HCT116 (cell line): ENCODE results near the gene SLC41A2. TPM values are rescaled to one million over a fixed set of nuclear protein-coding genes. Genes with fewer than 3 reads are reported as not detected.

Experiments
- ATAC-seq: fragments of 200-7000 bp; cut with Tn5 transposase; 2 replicates; pipeline ENCODE4 v1.9.1; 2020; ENCODE audit warnings: mild to moderate bottlenecking, moderate library complexity
- BruUV-seq: library from RNA; stranded (reverse); fragments of 400-500 nt; replicated peaks from 2 replicates; lab custom pipeline; 2021; lab: Mats Ljungman, UMichigan
- CTCF ChIA-PET: fragments of 300-600 bp; sonication (Branson Sonifier 250); formaldehyde crosslinking; loops from one replicate; lab custom pipeline; 2021; ENCODE audit warnings: antibody characterized with exemption; lab: Charles Lee
- POLR2A ChIA-PET: fragments of 300-600, 350-600 bp; sonication (Branson Sonifier 250); formaldehyde crosslinking; loops from one replicate; lab custom pipeline; 2021; ENCODE audit warnings: antibody characterized with exemption; lab: Charles Lee
- RAD21 ChIA-PET, 2 experiments: fragments of 300-600 bp; sonication (Branson Sonifier 250); formaldehyde crosslinking; loops; one replicate each; lab custom pipeline; 2023; ENCODE audit warnings: low total read pairs in 2 of 2; ENCODE audit not compliant: uncharacterized antibody in 2 of 2, unreplicated experiment in 2 of 2, low non-redundant PET in 1 of 2; lab: Charles Lee
- DNase-seq: peaks from one replicate; pipeline ENCODE4 v3.0.0-alpha.2; 2010; ENCODE audit warnings: low read depth, low spot score
- H2AFZ ChIP-seq: fragments of 200-600 bp; shearing (Covaris generic), sonication (generic); 2 replicates; pipeline ENCODE4 v1.6.1; 2017; ENCODE audit warnings: low read depth, mixed run types, mixed read lengths, antibody characterized with exemption, low read length; ENCODE audit not compliant: poor library complexity, severe bottlenecking
- H3K27ac ChIP-seq: 2 replicates; pipeline ENCODE4 v1.5.1; 2012; ENCODE audit warnings: low read depth, low read length
- H3K27me3 ChIP-seq: fragments of 200-600 bp; sonication (generic); 2 replicates; pipeline ENCODE4 v1.6.1; 2016; ENCODE audit warnings: mixed run types, low read length, mixed read lengths; ENCODE audit not compliant: insufficient read depth
- H3K36me3 ChIP-seq, 2 experiments: fragments of 200-500 bp in 1 of 2; fragments of 200-600 bp in 1 of 2; sonication (Bioruptor generic) in 1 of 2; sonication (generic) in 1 of 2; 2 replicates each; pipeline versions ENCODE4 v1.5.1 to v1.6.1; 2014 to 2016; ENCODE audit warnings: low read length in 2 of 2, inconsistent platforms in 1 of 2, mixed read lengths in 1 of 2, mixed run types in 1 of 2; ENCODE audit not compliant: insufficient read depth in 2 of 2, control insufficient read depth in 1 of 2
- H3K4me1 ChIP-seq, 2 experiments: fragments of 200-600 bp in 1 of 2; sonication (generic) in 1 of 2; 2 replicates each; pipeline versions ENCODE4 v1.5.1 to v1.6.1; 2012 to 2017; ENCODE audit warnings: low read length in 2 of 2, inconsistent platforms in 1 of 2, mild to moderate bottlenecking in 1 of 2, mixed read lengths in 1 of 2, mixed run types in 1 of 2, moderate library complexity in 1 of 2; ENCODE audit not compliant: insufficient read depth in 2 of 2, control insufficient read depth in 1 of 2
- H3K4me2 ChIP-seq: fragments of 200-600 bp; sonication (generic); 2 replicates; pipeline ENCODE4 v1.6.1; 2017; ENCODE audit warnings: mixed run types, low read length, mixed read lengths
- H3K4me3 ChIP-seq, 2 experiments: fragments of 200-600 bp in 1 of 2; sonication (generic) in 1 of 2; replicated peaks in 1 of 2; 2 replicates each; pipeline ENCODE4 v1.5.1; 2011 to 2016; ENCODE audit warnings: low read length in 2 of 2, control low read depth in 1 of 2, low read depth in 1 of 2, mild to moderate bottlenecking in 1 of 2, mixed read lengths in 1 of 2, mixed run types in 1 of 2
- H3K79me2 ChIP-seq: fragments of 200-600 bp; sonication (generic); 2 replicates; pipeline ENCODE4 v1.6.1; 2017; ENCODE audit warnings: mild to moderate bottlenecking, mixed run types, low read length, moderate library complexity, mixed read lengths; ENCODE audit not compliant: insufficient read depth
- H3K9ac ChIP-seq: fragments of 200-600 bp; sonication (generic); 2 replicates; pipeline ENCODE4 v1.6.1; 2016; ENCODE audit warnings: low read length, mixed read lengths
- H3K9me2 ChIP-seq: fragments of 200-600 bp; sonication (generic), shearing (Covaris generic); 2 replicates; pipeline ENCODE4 v1.6.1; 2017; ENCODE audit warnings: mixed run types, mild to moderate bottlenecking, moderate library complexity; ENCODE audit not compliant: insufficient read depth
- H3K9me3 ChIP-seq, 2 experiments: fragments of 200-500 bp in 1 of 2; fragments of 200-600 bp in 1 of 2; sonication (Bioruptor generic) in 1 of 2; sonication (generic) in 1 of 2; 2 replicates each; pipeline ENCODE4 v1.6.1; 2014 to 2017; ENCODE audit warnings: low read length in 2 of 2, mixed read lengths in 2 of 2, inconsistent platforms in 1 of 2, low read depth in 1 of 2, mild to moderate bottlenecking in 1 of 2, mixed run types in 1 of 2, moderate library complexity in 1 of 2; ENCODE audit not compliant: control insufficient read depth in 1 of 2, insufficient read depth in 1 of 2
- H4K20me1 ChIP-seq: fragments of 200-600 bp; sonication (generic), shearing (Covaris generic); 2 replicates; pipeline ENCODE4 v1.6.1; 2017; ENCODE audit warnings: mixed run types, mild to moderate bottlenecking, moderate library complexity; ENCODE audit not compliant: insufficient read depth
- EGR1 ChIP-seq: IDR thresholded peaks from 2 replicates; pipeline ENCODE4 v1.6.1; 2012; ENCODE audit warnings: low read depth
- EZH2 ChIP-seq: fragments of 200-600 bp; sonication (generic); IDR thresholded peaks from 2 replicates; pipeline ENCODE4 v1.6.1; 2017; ENCODE audit warnings: antibody characterized with exemption, mixed run types
- EZH2phosphoT487 ChIP-seq: fragments of 200-600 bp; IDR thresholded peaks from 2 replicates; pipeline ENCODE4 v1.6.1; 2018; ENCODE audit warnings: antibody characterized with exemption, borderline replicate concordance
- FOSL1 ChIP-seq: IDR thresholded peaks from 2 replicates; pipeline ENCODE4 v1.6.1; 2012; ENCODE audit warnings: low read depth
- SRF ChIP-seq: IDR thresholded peaks from 2 replicates; pipeline ENCODE4 v1.6.1; 2012; ENCODE audit warnings: low read depth
- TCF7L2 ChIP-seq: IDR thresholded peaks from 2 replicates; pipeline ENCODE4 v1.7.0; 2011; ENCODE audit warnings: borderline replicate concordance, inconsistent platforms; ENCODE audit not compliant: insufficient read depth, insufficient read length; ENCODE audit errors: extremely low read depth
- YY1 ChIP-seq: IDR thresholded peaks from 2 replicates; pipeline ENCODE4 v1.6.1; 2011; ENCODE audit warnings: low read length, low read depth, moderate library complexity, mild to moderate bottlenecking; ENCODE audit not compliant: insufficient replicate concordance; ENCODE audit errors: extremely low read depth
- intact Hi-C: fragments of 100-400 bp; cut with micrococcal nuclease; formaldehyde crosslinking; loops from 2 replicates; pipeline ENCODE4 v1.10.0; 2022
- total RNA-seq: library from RNA; stranded (reverse); gene quantifications from one replicate; pipeline ENCODE4 v1.2.1, GENCODE V29; 2021; ENCODE audit not compliant: unreplicated experiment
- TF ChIP-seq, protein P1 (sequence below), 3 experiments: fragments of 200-600 bp in 1 of 3; sonication (generic) in 1 of 3; IDR thresholded peaks in 2 of 3; conservative IDR thresholded peaks in 1 of 3; 2 replicates each; pipeline ENCODE4 v1.5.1; 2012 to 2017; ENCODE audit warnings: low read depth in 2 of 3, low read length in 2 of 3, antibody characterized with exemption in 1 of 3, borderline replicate concordance in 1 of 3, control low read depth in 1 of 3, mild to moderate bottlenecking in 1 of 3, mixed read lengths in 1 of 3, mixed run types in 1 of 3, moderate library complexity in 1 of 3; ENCODE audit not compliant: insufficient read depth in 1 of 3

SLC41A2 gene
- total RNA-seq, 1 experiment from 2014 or later, result 12.5 TPM

DNA sequence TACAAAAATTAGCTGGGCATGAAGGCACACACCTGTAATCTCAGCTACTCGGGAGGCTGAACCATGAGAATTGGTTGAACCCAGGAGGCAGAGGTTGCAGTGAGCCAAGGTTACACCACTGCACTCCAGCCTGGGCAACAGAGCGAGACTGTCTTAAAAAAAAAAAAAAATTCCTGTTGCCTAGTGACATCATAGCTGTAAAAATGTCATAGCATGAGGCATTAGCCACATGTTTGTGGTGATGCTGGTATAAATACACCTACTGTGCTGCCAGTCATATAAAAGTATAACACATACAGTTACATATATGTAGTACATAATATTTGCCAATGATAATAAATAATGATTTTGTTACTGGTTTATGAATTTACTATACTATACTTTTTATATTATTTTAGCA lies 22.2 kb downstream of the SLC41A2 start (continued):
- TF ChIP-seq YY1, result no peak
- TF ChIP-seq EZH2, result no peak
- TF ChIP-seq SRF, result no peak
- TF ChIP-seq TCF7L2, result no peak
- TF ChIP-seq, protein P1, sequence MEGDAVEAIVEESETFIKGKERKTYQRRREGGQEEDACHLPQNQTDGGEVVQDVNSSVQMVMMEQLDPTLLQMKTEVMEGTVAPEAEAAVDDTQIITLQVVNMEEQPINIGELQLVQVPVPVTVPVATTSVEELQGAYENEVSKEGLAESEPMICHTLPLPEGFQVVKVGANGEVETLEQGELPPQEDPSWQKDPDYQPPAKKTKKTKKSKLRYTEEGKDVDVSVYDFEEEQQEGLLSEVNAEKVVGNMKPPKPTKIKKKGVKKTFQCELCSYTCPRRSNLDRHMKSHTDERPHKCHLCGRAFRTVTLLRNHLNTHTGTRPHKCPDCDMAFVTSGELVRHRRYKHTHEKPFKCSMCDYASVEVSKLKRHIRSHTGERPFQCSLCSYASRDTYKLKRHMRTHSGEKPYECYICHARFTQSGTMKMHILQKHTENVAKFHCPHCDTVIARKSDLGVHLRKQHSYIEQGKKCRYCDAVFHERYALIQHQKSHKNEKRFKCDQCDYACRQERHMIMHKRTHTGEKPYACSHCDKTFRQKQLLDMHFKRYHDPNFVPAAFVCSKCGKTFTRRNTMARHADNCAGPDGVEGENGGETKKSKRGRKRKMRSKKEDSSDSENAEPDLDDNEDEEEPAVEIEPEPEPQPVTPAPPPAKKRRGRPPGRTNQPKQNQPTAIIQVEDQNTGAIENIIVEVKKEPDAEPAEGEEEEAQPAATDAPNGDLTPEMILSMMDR (IDR thresholded peaks at IDR 0.05 in 2 of 3, conservative IDR thresholded peaks at IDR 0.05 in 1 of 3; ENCODE audit: borderline replicate concordance in 1 of 3, insufficient read depth in 1 of 3, low read depth in 2 of 3, low read length in 2 of 3), result no peak
- no peak for TF ChIP-seq FOSL1
- TF ChIP-seq EZH2phosphoT487, result no peak

GRCh38 chr12:104933778-104934177 lies 24.3 kb downstream of the SLC41A2 start:
- ChIA-PET RAD21 (no interaction called here), CTCF (interaction anchor here (1.5 kb wide), 1 partner anchor 25 kb away, joined by 3 read pairs; the partner anchor contains the start of gene SLC41A2), POLR2A (interaction anchor here (0.9 kb wide), 1 partner anchor 12 kb away, joined by 3 read pairs; no protein-coding TSS in a partner anchor)
- Histone ChIP-seq H3K36me3 (no peaks in the 10 kb centered on the region), H3K27ac (no peak overlapping the region), H3K4me3 (no peak overlapping the region), H3K9ac (no peak overlapping the region), H3K9me3 (no peaks in the 10 kb centered on the region), H3K9me2 (no peaks in the 10 kb centered on the region), H3K27me3 (no peaks in the 10 kb centered on the region), H3K4me1 (no peaks in the 10 kb centered on the region), H3K79me2 (no peaks in the 10 kb centered on the region), H3K4me2 (no peak overlapping the region), H4K20me1 (no peaks in the 10 kb centered on the region), H2AFZ (no peak overlapping the region)
- no TSS peak for BruUV-seq
- no peak for TF ChIP-seq EGR1
- TF ChIP-seq SRF, result no peak
- intact Hi-C loops, result no loop called here
- ATAC-seq, result peak; percentile 54
- no peak for DNase-seq
